Memory B cell (primary cell): ENCODE measurements around the gene NFASC.

ENCODE experiments used
- ATAC-seq: fragments of 150-1000 bp; cut with Tn5 transposase; 2 replicates; pipeline ENCODE4 v1.10.0; 2021; ENCODE audit warnings: low read depth, mild to moderate bottlenecking, moderate library complexity
- DNase-seq, 2 donors: peaks; one replicate each; pipeline ENCODE4 v3.0.0; 2022; ENCODE audit warnings: low spot score in 2 of 2
- H3K27ac Mint-ChIP-seq: one replicate; pipeline ENCODE4 v1.8.0; 2022; ENCODE audit warnings: mild to moderate bottlenecking, moderate library complexity, mixed read lengths
- H3K27me3 Mint-ChIP-seq: one replicate; pipeline ENCODE4 v1.8.0; 2022; ENCODE audit warnings: mixed read lengths
- H3K36me3 Mint-ChIP-seq: one replicate; pipeline ENCODE4 v1.8.0; 2022; ENCODE audit warnings: mild to moderate bottlenecking, mixed read lengths
- H3K4me1 Mint-ChIP-seq: one replicate; pipeline ENCODE4 v1.8.0; 2022; ENCODE audit warnings: mixed read lengths
- H3K4me3 Mint-ChIP-seq: one replicate; pipeline ENCODE4 v1.8.0; 2022; ENCODE audit warnings: mild to moderate bottlenecking, moderate library complexity, mixed read lengths
- H3K9me3 Mint-ChIP-seq: one replicate; pipeline ENCODE4 v1.8.0; 2022; ENCODE audit warnings: mixed read lengths

NFASC gene

GRCh38 chr1:205024679-205025078 lies 154.0 kb downstream of the NFASC start:
- ATAC-seq (no peak), DNase-seq (no peak)
- peaks cover 4% of the 10 kb centered on the region for H3K27me3 Mint-ChIP-seq
- no peak overlapping the region for H3K27ac Mint-ChIP-seq
- H3K4me1 Mint-ChIP-seq = no peaks in the 10 kb centered on the region
- no peaks in the 10 kb centered on the region for H3K9me3 Mint-ChIP-seq
- H3K36me3 Mint-ChIP-seq = no peaks in the 10 kb centered on the region
- no peak overlapping the region for H3K4me3 Mint-ChIP-seq

- Mint-ChIP-seq H3K27me3 (peaks cover 6% of the 10 kb centered on the region), H3K4me3 (no peak overlapping the region), H3K36me3 (no peaks in the 10 kb centered on the region), H3K9me3 (no peaks in the 10 kb centered on the region), H3K4me1 (no peaks in the 10 kb centered on the region), H3K27ac (no peak overlapping the region)
- no peak for DNase-seq
- ATAC-seq = no peak
Measured at GRCh38 chr1:205025239-205025638, 154.6 kb downstream of the NFASC start.

- H3K27ac Mint-ChIP-seq = no peak overlapping the region
- DNase-seq (no peak), ATAC-seq (no peak)
- no peak overlapping the region for H3K4me3 Mint-ChIP-seq
- H3K9me3 Mint-ChIP-seq = no peaks in the 10 kb centered on the region
- H3K4me1 Mint-ChIP-seq = no peaks in the 10 kb centered on the region
- peaks cover 6% of the 10 kb centered on the region for H3K27me3 Mint-ChIP-seq
- H3K36me3 Mint-ChIP-seq = no peaks in the 10 kb centered on the region
Measured at GRCh38 chr1:205026181-205026580, 155.5 kb downstream of the NFASC start.

- H3K4me3 Mint-ChIP-seq = no peak overlapping the region
- no peak overlapping the region for H3K27ac Mint-ChIP-seq
- H3K27me3 Mint-ChIP-seq = peaks cover 3% of the 10 kb centered on the region
- ATAC-seq = no peak
- no peaks in the 10 kb centered on the region for H3K4me1 Mint-ChIP-seq
- no peaks in the 10 kb centered on the region for H3K9me3 Mint-ChIP-seq
- H3K36me3 Mint-ChIP-seq = no peaks in the 10 kb centered on the region
- no peak for DNase-seq
Measured at GRCh38 chr1:205028390-205028789, 157.7 kb downstream of the NFASC start.

- Mint-ChIP-seq H3K27me3 (peaks cover 3% of the 10 kb centered on the region), H3K4me1 (no peaks in the 10 kb centered on the region), H3K36me3 (no peaks in the 10 kb centered on the region), H3K4me3 (no peak overlapping the region), H3K9me3 (no peaks in the 10 kb centered on the region), H3K27ac (no peak overlapping the region)
- ATAC-seq (no peak), DNase-seq (no peak)
Measured at GRCh38 chr1:205028924-205029323, 158.3 kb downstream of the NFASC start.

- Mint-ChIP-seq H3K27me3 (peaks cover 3% of the 10 kb centered on the region), H3K36me3 (no peaks in the 10 kb centered on the region), H3K4me3 (no peak overlapping the region), H3K27ac (no peak overlapping the region), H3K9me3 (no peaks in the 10 kb centered on the region), H3K4me1 (no peaks in the 10 kb centered on the region)
- DNase-seq = no peak
- ATAC-seq = no peak
Measured at GRCh38 chr1:205030241-205030640, 159.6 kb downstream of the NFASC start.

GRCh38 chr1:205030896-205031295 lies 160.2 kb downstream of the NFASC start:
- no peak for DNase-seq
- H3K27me3 Mint-ChIP-seq = peaks cover 3% of the 10 kb centered on the region
- H3K4me3 Mint-ChIP-seq = no peak overlapping the region
- no peak for ATAC-seq
- H3K27ac Mint-ChIP-seq = no peak overlapping the region
- peaks cover 2% of the 10 kb centered on the region for H3K9me3 Mint-ChIP-seq
- H3K4me1 Mint-ChIP-seq = no peaks in the 10 kb centered on the region
- H3K36me3 Mint-ChIP-seq = peaks cover 2% of the 10 kb centered on the region

GRCh38 chr1:205032508-205032907 lies 161.8 kb downstream of the NFASC start:
- Mint-ChIP-seq H3K27ac (no peak overlapping the region), H3K9me3 (peaks cover 3% of the 10 kb centered on the region), H3K4me3 (no peak overlapping the region), H3K27me3 (peaks cover 8% of the 10 kb centered on the region), H3K36me3 (peaks cover 2% of the 10 kb centered on the region), H3K4me1 (no peaks in the 10 kb centered on the region)
- ATAC-seq (no peak), DNase-seq (no peak)

GRCh38 chr1:205037539-205037938 lies 166.9 kb downstream of the NFASC start:
- no peaks in the 10 kb centered on the region for H3K4me1 Mint-ChIP-seq
- H3K4me3 Mint-ChIP-seq = no peak overlapping the region
- no peak for DNase-seq
- no peak overlapping the region for H3K27ac Mint-ChIP-seq
- peaks cover 22% of the 10 kb centered on the region for H3K27me3 Mint-ChIP-seq
- peaks cover 2% of the 10 kb centered on the region for H3K36me3 Mint-ChIP-seq
- no peak for ATAC-seq
- H3K9me3 Mint-ChIP-seq = peaks cover 3% of the 10 kb centered on the region

- Mint-ChIP-seq H3K27me3 (peaks cover 22% of the 10 kb centered on the region), H3K9me3 (peaks cover 3% of the 10 kb centered on the region), H3K27ac (no peak overlapping the region), H3K36me3 (peaks cover 2% of the 10 kb centered on the region), H3K4me3 (no peak overlapping the region), H3K4me1 (no peaks in the 10 kb centered on the region)
- DNase-seq (no peak), ATAC-seq (no peak)
Measured at GRCh38 chr1:205038132-205038786, 167.6 kb downstream of the NFASC start.

GRCh38 chr1:205041001-205041715 lies 170.5 kb downstream of the NFASC start:
- peaks cover 35% of the 10 kb centered on the region for H3K27me3 Mint-ChIP-seq
- no peak for ATAC-seq

GRCh38 chr1:205041998-205042910 lies 171.6 kb downstream of the NFASC start:
- Mint-ChIP-seq H3K27ac (no peak overlapping the region), H3K4me1 (no peaks in the 10 kb centered on the region), H3K27me3 (peaks cover 31% of the 10 kb centered on the region), H3K9me3 (no peaks in the 10 kb centered on the region), H3K36me3 (no peaks in the 10 kb centered on the region), H3K4me3 (no peak overlapping the region)
- no peak for ATAC-seq
- DNase-seq = no peak

More at GRCh38 chr1:205041001-205041715, 170.5 kb downstream of the NFASC start:
- no peak for DNase-seq
- peaks cover 2% of the 10 kb centered on the region for H3K9me3 Mint-ChIP-seq
- no peak overlapping the region for H3K4me3 Mint-ChIP-seq
- no peaks in the 10 kb centered on the region for H3K4me1 Mint-ChIP-seq
- no peaks in the 10 kb centered on the region for H3K36me3 Mint-ChIP-seq
- no peak overlapping the region for H3K27ac Mint-ChIP-seq

GRCh38 chr1:205042911-205043806 lies 172.5 kb downstream of the NFASC start, which contains the start of gene CNTN2:
Gene CNTN2, plus strand, starts transcription at chr1:205043212. Its CDS starts 9,974 bp downstream, at chr1:205053186.
- H3K36me3 Mint-ChIP-seq = no peaks in the 10 kb centered on the region
- no peak within 1 kb of the TSS for H3K27ac Mint-ChIP-seq
- no peaks in the 10 kb centered on the region for H3K4me1 Mint-ChIP-seq
- no peaks in the 10 kb centered on the region for H3K9me3 Mint-ChIP-seq
- no peak within 1 kb of the TSS for H3K4me3 Mint-ChIP-seq
- DNase-seq (no peak), ATAC-seq (no peak)
- peaks cover 30% of the 10 kb centered on the region for H3K27me3 Mint-ChIP-seq
